ENCODE measurements around the gene SFXN5.

DNA sequence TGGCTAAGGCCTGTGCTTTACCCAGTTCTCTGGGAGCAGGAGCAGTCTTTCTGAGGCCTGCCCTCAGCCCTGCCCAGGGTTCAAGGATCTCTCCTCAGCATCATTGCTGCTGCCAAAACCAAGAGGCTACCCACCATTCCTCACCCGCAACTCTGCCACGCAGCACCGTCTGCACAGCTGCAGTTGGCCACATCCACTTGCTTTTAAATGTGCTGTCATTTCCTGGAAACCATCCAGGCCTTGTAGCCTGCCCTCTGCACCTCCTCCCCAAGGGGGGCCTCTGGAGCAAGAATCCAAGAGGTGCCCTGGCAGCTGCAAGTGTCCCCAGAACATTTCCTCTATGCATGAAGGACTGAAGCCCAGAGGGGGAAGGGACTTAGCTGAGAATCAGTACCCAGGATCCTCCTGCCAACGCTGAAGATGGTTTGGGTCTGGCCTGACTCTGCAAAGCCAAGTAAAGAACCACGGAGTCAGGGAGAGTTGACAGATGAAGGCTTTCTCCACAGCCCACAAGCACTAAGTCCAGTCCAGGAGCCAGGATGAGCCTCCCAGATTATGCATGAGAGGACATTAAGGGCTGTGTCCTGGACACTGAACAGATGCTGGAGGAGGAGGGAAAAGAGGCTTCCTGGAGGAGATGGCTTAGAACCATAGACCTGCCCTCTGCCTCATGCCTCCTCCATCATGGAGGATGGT lies 139.3 kb downstream of the SFXN5 start:
- TF ChIP-seq, protein P1, sequence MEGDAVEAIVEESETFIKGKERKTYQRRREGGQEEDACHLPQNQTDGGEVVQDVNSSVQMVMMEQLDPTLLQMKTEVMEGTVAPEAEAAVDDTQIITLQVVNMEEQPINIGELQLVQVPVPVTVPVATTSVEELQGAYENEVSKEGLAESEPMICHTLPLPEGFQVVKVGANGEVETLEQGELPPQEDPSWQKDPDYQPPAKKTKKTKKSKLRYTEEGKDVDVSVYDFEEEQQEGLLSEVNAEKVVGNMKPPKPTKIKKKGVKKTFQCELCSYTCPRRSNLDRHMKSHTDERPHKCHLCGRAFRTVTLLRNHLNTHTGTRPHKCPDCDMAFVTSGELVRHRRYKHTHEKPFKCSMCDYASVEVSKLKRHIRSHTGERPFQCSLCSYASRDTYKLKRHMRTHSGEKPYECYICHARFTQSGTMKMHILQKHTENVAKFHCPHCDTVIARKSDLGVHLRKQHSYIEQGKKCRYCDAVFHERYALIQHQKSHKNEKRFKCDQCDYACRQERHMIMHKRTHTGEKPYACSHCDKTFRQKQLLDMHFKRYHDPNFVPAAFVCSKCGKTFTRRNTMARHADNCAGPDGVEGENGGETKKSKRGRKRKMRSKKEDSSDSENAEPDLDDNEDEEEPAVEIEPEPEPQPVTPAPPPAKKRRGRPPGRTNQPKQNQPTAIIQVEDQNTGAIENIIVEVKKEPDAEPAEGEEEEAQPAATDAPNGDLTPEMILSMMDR (IDR thresholded peaks at IDR 0.05; ENCODE audit: extremely low read depth in 1 of 2, insufficient read depth in 1 of 2, low read depth in 1 of 2, low read length in 2 of 2) = no peak
- no peak for TF ChIP-seq POLR2A (IDR thresholded peaks at IDR 0.05; ENCODE audit: low read depth, low read length)
- no peak for TF ChIP-seq EZH2 (IDR thresholded peaks at IDR 0.05; ENCODE audit: borderline replicate concordance, low read depth, low read length, severe bottlenecking)
